GM10248 (cell line): Measurements from ENCODE around the gene CABP4.

Experiments used
- CTCF ChIA-PET: fragments of 300-600 bp; sonication (Branson Sonifier 250); formaldehyde crosslinking; extraction: SDS; loops from one replicate; lab custom pipeline; 2021; ENCODE audit warnings: antibody characterized with exemption; lab: Yijun Ruan, JAX
- POLR2A ChIA-PET: fragments of 350-650 bp; sonication (Branson Sonifier 250); formaldehyde crosslinking; extraction: SDS; loops from one replicate; lab custom pipeline; 2020; ENCODE audit warnings: antibody characterized with exemption; lab: Yijun Ruan, JAX
- DNase-seq: peaks from one replicate; pipeline ENCODE4 v3.0.0; 2012; ENCODE audit errors: extremely low spot score
- CTCF ChIP-seq: IDR thresholded peaks from 2 replicates; pipeline ENCODE4 v1.5.1; 2012; ENCODE audit warnings: mild to moderate bottlenecking, low read depth; ENCODE audit errors: extremely low read depth, missing control alignments, control extremely low read depth

CABP4 gene

GRCh38 chr11:67489885-67490726, 35.0 kb downstream of the CABP4 start:
- no peak for TF ChIP-seq CTCF
- ChIA-PET POLR2A (interaction anchor here (0.6 kb wide), 2 partner anchors 37 to 44 kb away, joined by 3 to 6 read pairs; partner anchors contain the start of gene GPR152), CTCF (interaction anchor here (1.0 to 1.3 kb wide), 2 partner anchors 11 to 22 kb away, joined by 3 to 4 read pairs; no protein-coding TSS in a partner anchor)
- DNase-seq: no peak

- ChIA-PET CTCF (interaction anchor here (1.0 kb wide), 1 partner anchor 22 kb away, joined by 3 read pairs; no protein-coding TSS in a partner anchor), POLR2A (interaction anchor here (0.6 kb wide), 3 partner anchors 38 to 83 kb away, joined by 3 to 6 read pairs (median 3); partner anchors contain the start of gene GPR152)
- DNase-seq: no peak
- TF ChIP-seq CTCF: no peak
These were observed 35.5 kb downstream of the CABP4 start for GRCh38 chr11:67490727-67491065.

- no peak for TF ChIP-seq CTCF
- CTCF ChIA-PET: interaction anchor here (1.2 to 2.5 kb wide), 3 partner anchors 53 to 92 kb away, joined by 4 to 15 read pairs (median 4); partner anchors contain the start of genes GSTP1 and PPP1CA
- DNase-seq: no peak
- POLR2A ChIA-PET: interaction anchor here (0.6 kb wide), 3 partner anchors 39 to 83 kb away, joined by 3 to 6 read pairs (median 3); partner anchors contain the start of gene GPR152
These were observed 36.3 kb downstream of the CABP4 start for GRCh38 chr11:67491276-67492068.

- no peak for TF ChIP-seq CTCF
- ChIA-PET CTCF (interaction anchor here (0.9 to 2.5 kb wide), 5 partner anchors 13 to 110 kb away, joined by 4 to 15 read pairs (median 4); partner anchors contain the start of genes GSTP1, PITPNM1 and PPP1CA), POLR2A (interaction anchor here (0.7 to 1.3 kb wide), 2 partner anchors 9 to 24 kb away, joined by 3 read pairs; partner anchors contain the start of gene AIP)
- DNase-seq: no peak
These were observed 37.0 kb downstream of the CABP4 start for GRCh38 chr11:67492069-67492727.

GRCh38 chr11:67492801-67493547, 37.8 kb downstream of the CABP4 start:
- DNase-seq: no peak
- ChIA-PET CTCF (interaction anchor here (0.9 to 2.5 kb wide), 5 partner anchors 12 to 111 kb away, joined by 4 to 15 read pairs (median 4); partner anchors contain the start of genes GSTP1, PITPNM1 and PPP1CA), POLR2A (interaction anchor here (1.3 kb wide), 1 partner anchor 10 kb away, joined by 3 read pairs; the partner anchor contains the start of gene AIP)
- TF ChIP-seq CTCF: no peak
